BE2C (cell line): ENCODE data around the gene EVL.

Experiments
- DNase-seq: peaks from one replicate; pipeline ENCODE4 v3.0.0-alpha.2; 2020
- H3K27me3 ChIP-seq: fragments of 250-450 bp; sonication (Bioruptor Pico); 2 replicates; pipeline ENCODE4 v1.5.1; 2020; ENCODE audit warnings: mild to moderate bottlenecking
- H3K36me3 ChIP-seq: fragments of 250-450 bp; sonication (Bioruptor Pico); 2 replicates; pipeline ENCODE4 v1.5.1; 2020; ENCODE audit warnings: mild to moderate bottlenecking
- H3K4me1 ChIP-seq: fragments of 250-450 bp; sonication (Bioruptor Pico); 2 replicates; pipeline ENCODE4 v1.5.1; 2020
- H3K4me3 ChIP-seq: 2 replicates; pipeline ENCODE4 v1.5.1; 2011; ENCODE audit warnings: low read depth, low read length
- H3K9me3 ChIP-seq: fragments of 250-450 bp; sonication (Bioruptor Pico); 2 replicates; pipeline ENCODE4 v1.5.1; 2020
- CTCF ChIP-seq: IDR thresholded peaks from 2 replicates; pipeline ENCODE4 v1.5.1; 2012; ENCODE audit warnings: mild to moderate bottlenecking, low read depth, low read length

EVL gene

GRCh38 chr14:100047600-100047999 is 17.6 kb upstream of the EVL start:
- Histone ChIP-seq H3K4me1 (peaks cover 18% of the 10 kb centered on the region), H3K9me3 (no peaks in the 10 kb centered on the region), H3K27me3 (no peaks in the 10 kb centered on the region), H3K36me3 (no peaks in the 10 kb centered on the region), H3K4me3 (no peak overlapping the region)
- DNase-seq = no peak
- TF ChIP-seq CTCF = no peak

- TF ChIP-seq CTCF = no peak
- no peaks in the 10 kb centered on the region for H3K27me3 ChIP-seq
- no peaks in the 10 kb centered on the region for H3K9me3 ChIP-seq
- no peak for DNase-seq
- H3K36me3 ChIP-seq = no peaks in the 10 kb centered on the region
- no peak overlapping the region for H3K4me3 ChIP-seq
- H3K4me1 ChIP-seq = peaks cover 18% of the 10 kb centered on the region
These were observed 16.4 kb upstream of the EVL start for GRCh38 chr14:100048786-100049185.

GRCh38 chr14:100049220-100049619 is 16.0 kb upstream of the EVL start:
- no peaks in the 10 kb centered on the region for H3K36me3 ChIP-seq
- TF ChIP-seq CTCF = no peak

GRCh38 chr14:100051103-100051502 is 14.1 kb upstream of the EVL start:
- no peaks in the 10 kb centered on the region for H3K36me3 ChIP-seq
- H3K27me3 ChIP-seq = no peaks in the 10 kb centered on the region
- TF ChIP-seq CTCF = no peak
- no peak for DNase-seq
- no peaks in the 10 kb centered on the region for H3K9me3 ChIP-seq
- peaks cover 8% of the 10 kb centered on the region for H3K4me1 ChIP-seq
- H3K4me3 ChIP-seq = no peak overlapping the region

More at GRCh38 chr14:100049220-100049619, 16.0 kb upstream of the EVL start:
- no peak overlapping the region for H3K4me3 ChIP-seq
- no peaks in the 10 kb centered on the region for H3K27me3 ChIP-seq
- DNase-seq = no peak
- H3K4me1 ChIP-seq = peaks cover 18% of the 10 kb centered on the region
- no peaks in the 10 kb centered on the region for H3K9me3 ChIP-seq

- TF ChIP-seq CTCF = no peak
- no peaks in the 10 kb centered on the region for H3K27me3 ChIP-seq
- H3K9me3 ChIP-seq = no peaks in the 10 kb centered on the region
- DNase-seq = no peak
- H3K4me1 ChIP-seq = peaks cover 6% of the 10 kb centered on the region
- no peak overlapping the region for H3K4me3 ChIP-seq
- H3K36me3 ChIP-seq = no peaks in the 10 kb centered on the region
These were observed 13.7 kb upstream of the EVL start for GRCh38 chr14:100051543-100051942.

GRCh38 chr14:100052819-100053218 is 12.4 kb upstream of the EVL start:
- Histone ChIP-seq H3K4me1 (peaks cover 3% of the 10 kb centered on the region), H3K27me3 (no peaks in the 10 kb centered on the region), H3K9me3 (no peaks in the 10 kb centered on the region), H3K4me3 (no peak overlapping the region), H3K36me3 (no peaks in the 10 kb centered on the region)
- DNase-seq = no peak
- TF ChIP-seq CTCF = no peak
